Right lobe of liver (tissue), 6 donors: ENCODE results near the gene NFATC3. TPM values are rescaled to one million over a fixed set of nuclear protein-coding genes. Genes with fewer than 3 reads are reported as not detected.
"Not testable (repeated sequence)": the region's sequence is repeated elsewhere in the genome, so short reads cannot be mapped to it uniquely, and the experiment has no call there.

Source experiments
- ATAC-seq, 4 donors: fragments of 200-7000 bp; cut with Tn5 transposase; one replicate each; pipeline ENCODE4 v1.9.1; 2020; ENCODE audit warnings: mild to moderate bottlenecking in 4 of 4, moderate library complexity in 4 of 4
- DNase-seq, 3 donors: peaks; one replicate each; pipeline ENCODE4 v3.0.0-alpha.2; 2020
- H3K27ac ChIP-seq, 3 donors: fragments of 200-600 bp; one replicate each; pipeline ENCODE4 v1.8.0; 2022
- H3K27me3 ChIP-seq, 2 donors: fragments of 200-600 bp; one replicate each; pipeline ENCODE4 v1.8.0; 2022
- H3K36me3 ChIP-seq, 4 donors: fragments of 200-600 bp; sonication (generic) in 1 of 4; one replicate each; pipeline versions ENCODE4 v1.5.1 to v1.8.0; 2017 to 2022; ENCODE audit warnings: control low read depth in 1 of 4
- H3K4me1 ChIP-seq, 4 donors: fragments of 200-600 bp; sonication (generic) in 1 of 4; one replicate each; pipeline versions ENCODE4 v1.5.1 to v1.8.0; 2017 to 2022; ENCODE audit warnings: control low read depth in 1 of 4
- H3K4me3 ChIP-seq, 3 donors: fragments of 200-600 bp; one replicate each; pipeline ENCODE4 v1.8.0; 2022
- H3K9me3 ChIP-seq, 4 donors: fragments of 200-600 bp; sonication (generic) in 1 of 4; one replicate each; pipeline versions ENCODE4 v1.5.1 to v1.8.0; 2017 to 2022; ENCODE audit warnings: control low read depth in 1 of 4
- POLR2A ChIP-seq: fragments of 450-650 bp; IDR thresholded peaks from one replicate; pipeline ENCODE4 v1.6.1; 2017; ENCODE audit warnings: antibody characterized with exemption, mild to moderate bottlenecking
- WGBS: methylation state at CpG from one replicate; pipeline ENCODE4 v1.1.6; 2018; ENCODE audit warnings: low coverage, low lambda C conversion rate; ENCODE audit not compliant: insufficient coverage; ENCODE audit errors: missing lambda C conversion rate; 5-methylcytosine and 5-hydroxymethylcytosine counted together
- intact Hi-C, 2 donors: fragments of 100-400 bp; cut with DNase I; formaldehyde crosslinking; loops; one replicate each; pipeline versions ENCODE4 v1.11.2 to v1.14.1; 2022
- total RNA-seq, 6 experiments: library from RNA; depleted of rRNA in 2 of 6; stranded (reverse); fragments of >200 nt in 2 of 6; fragmentation: NEBNext Ultra II Directional in 3 of 6; extraction: Animal tissue kit (Norgen Biotek cat#: 25700) in 3 of 6; gene quantifications; one replicate each; pipeline versions ENCODE4 v1.1.0 to v1.2.4, GENCODE V29; 2016 to 2023
- TF ChIP-seq, protein P1 (sequence below), 4 donors: fragments of 200-600 bp in 3 of 4; fragments of 450-650 bp in 1 of 4; IDR thresholded peaks; one replicate each; pipeline versions ENCODE4 v1.5.1 to v1.8.0; 2016 to 2022; ENCODE audit warnings: antibody characterized with exemption in 4 of 4, mild to moderate bottlenecking in 2 of 4
- donor health status: DM: no; HTN: yes; CAD: no.
- donor health status: DM: no; HTN: no; CAD: no.
- donor health status: DM: no; HTN: no; CAD: no.
- donor health status: DM: no; HTN: yes; CAD: no.
- donor health status: DM: no; HTN: yes; CAD: no.

The NFATC3 gene
- total RNA-seq, 6 experiments from 2014 or later: 19.9 to 30.1 (median 25.1) TPM

DNA sequence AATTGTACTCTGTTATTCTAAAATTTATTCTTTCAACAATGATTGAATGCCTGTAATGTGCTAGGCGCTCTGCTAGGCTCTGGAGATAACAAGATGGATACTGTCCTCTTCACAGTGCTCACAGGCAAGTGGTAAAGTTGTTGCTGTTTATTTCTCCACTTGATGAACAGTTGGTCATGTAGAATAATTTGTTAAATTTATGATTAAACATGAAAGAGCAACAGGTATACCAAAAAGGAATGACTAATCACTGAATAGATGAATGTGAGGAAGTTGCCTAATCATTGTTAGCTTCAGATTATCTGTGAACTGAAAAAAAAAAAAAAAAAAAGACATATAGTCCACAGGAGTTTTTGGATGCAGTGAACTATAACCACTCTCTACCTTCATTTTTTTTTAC, 62.3 kb downstream of the NFATC3 start:
- Histone ChIP-seq H3K27me3 (no peaks in the 10 kb centered on the region), H3K9me3 (no peaks in the 10 kb centered on the region), H3K4me1 (peaks cover 0 to 19% (median 0%) of the 10 kb centered on the region in 4 donors), H3K27ac (no peak overlapping the region), H3K36me3 (no peaks in the 10 kb centered on the region), H3K4me3 (no peak overlapping the region)
- ATAC-seq (no peak), DNase-seq (no peak)
- 91% methylated on average over 1 of the region's 1 CpG for WGBS
- TF ChIP-seq POLR2A: no peak
- TF ChIP-seq, protein P1, sequence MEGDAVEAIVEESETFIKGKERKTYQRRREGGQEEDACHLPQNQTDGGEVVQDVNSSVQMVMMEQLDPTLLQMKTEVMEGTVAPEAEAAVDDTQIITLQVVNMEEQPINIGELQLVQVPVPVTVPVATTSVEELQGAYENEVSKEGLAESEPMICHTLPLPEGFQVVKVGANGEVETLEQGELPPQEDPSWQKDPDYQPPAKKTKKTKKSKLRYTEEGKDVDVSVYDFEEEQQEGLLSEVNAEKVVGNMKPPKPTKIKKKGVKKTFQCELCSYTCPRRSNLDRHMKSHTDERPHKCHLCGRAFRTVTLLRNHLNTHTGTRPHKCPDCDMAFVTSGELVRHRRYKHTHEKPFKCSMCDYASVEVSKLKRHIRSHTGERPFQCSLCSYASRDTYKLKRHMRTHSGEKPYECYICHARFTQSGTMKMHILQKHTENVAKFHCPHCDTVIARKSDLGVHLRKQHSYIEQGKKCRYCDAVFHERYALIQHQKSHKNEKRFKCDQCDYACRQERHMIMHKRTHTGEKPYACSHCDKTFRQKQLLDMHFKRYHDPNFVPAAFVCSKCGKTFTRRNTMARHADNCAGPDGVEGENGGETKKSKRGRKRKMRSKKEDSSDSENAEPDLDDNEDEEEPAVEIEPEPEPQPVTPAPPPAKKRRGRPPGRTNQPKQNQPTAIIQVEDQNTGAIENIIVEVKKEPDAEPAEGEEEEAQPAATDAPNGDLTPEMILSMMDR (IDR thresholded peaks at IDR 0.05): no peak
- intact Hi-C loops: no loop called here

DNA sequence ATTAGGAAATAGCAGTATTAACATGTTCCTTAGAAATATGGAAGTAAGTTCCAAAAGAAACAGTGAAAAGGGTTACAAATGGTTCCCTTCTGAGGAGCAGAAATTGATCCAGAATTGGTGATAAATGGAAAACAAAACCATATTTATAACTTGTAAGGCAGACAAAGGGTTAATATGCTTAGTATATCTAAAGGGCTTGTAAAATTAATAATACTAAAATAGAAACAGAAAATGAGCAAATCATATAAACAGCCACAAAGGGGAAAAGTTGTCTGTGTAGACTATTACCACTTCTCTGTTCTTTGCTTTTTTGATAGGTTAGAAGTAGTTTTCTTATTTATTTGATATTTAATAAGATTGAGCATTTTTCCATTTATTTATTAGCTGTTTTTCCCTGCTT, 64.4 kb downstream of the NFATC3 start:
- intact Hi-C loops: no loop called here
- Histone ChIP-seq H3K4me3 (no peak overlapping the region), H3K9me3 (no peaks in the 10 kb centered on the region), H3K4me1 (peaks cover 0 to 19% (median 0%) of the 10 kb centered on the region in 4 donors), H3K27me3 (no peaks in the 10 kb centered on the region), H3K36me3 (no peaks in the 10 kb centered on the region), H3K27ac (no peak overlapping the region)
- TF ChIP-seq, protein P1 (IDR thresholded peaks at IDR 0.05): no peak
- no peak for TF ChIP-seq POLR2A
- DNase-seq (no peak), ATAC-seq (no peak)

DNA sequence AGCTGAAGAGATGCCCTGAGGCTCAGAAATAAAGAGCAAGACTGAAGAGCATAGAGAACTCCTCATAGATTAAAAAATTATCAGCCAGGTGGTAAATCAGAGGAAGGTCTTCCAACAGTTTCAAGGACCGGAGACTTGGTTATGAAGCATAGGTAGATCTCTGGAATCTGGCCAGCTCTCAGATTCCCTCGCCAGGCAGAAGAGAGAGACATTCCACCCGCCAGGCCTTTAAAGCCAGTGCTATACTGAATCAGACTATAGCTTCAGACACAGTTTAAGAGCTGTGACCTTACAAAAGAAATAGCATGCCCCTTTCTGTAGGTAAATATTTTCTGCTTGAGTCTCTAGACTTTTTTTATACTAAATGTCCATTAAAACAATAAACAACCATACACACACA, 70.3 kb downstream of the NFATC3 start:
- WGBS: 93% methylated on average over 3 of the region's 3 CpGs
- no peaks in the 10 kb centered on the region for H3K9me3 ChIP-seq
- DNase-seq (no peak), ATAC-seq (no peak)
- intact Hi-C loops: no loop called here
- H3K27me3 ChIP-seq: no peaks in the 10 kb centered on the region
- no peaks in the 10 kb centered on the region for H3K4me1 ChIP-seq
- no peak overlapping the region for H3K27ac ChIP-seq
- H3K4me3 ChIP-seq: no peak overlapping the region
- peaks cover 0 to 18% (median 8%) of the 10 kb centered on the region in 4 donors for H3K36me3 ChIP-seq
- TF ChIP-seq, protein P1 (IDR thresholded peaks at IDR 0.05): no peak
- TF ChIP-seq POLR2A: no peak

DNA sequence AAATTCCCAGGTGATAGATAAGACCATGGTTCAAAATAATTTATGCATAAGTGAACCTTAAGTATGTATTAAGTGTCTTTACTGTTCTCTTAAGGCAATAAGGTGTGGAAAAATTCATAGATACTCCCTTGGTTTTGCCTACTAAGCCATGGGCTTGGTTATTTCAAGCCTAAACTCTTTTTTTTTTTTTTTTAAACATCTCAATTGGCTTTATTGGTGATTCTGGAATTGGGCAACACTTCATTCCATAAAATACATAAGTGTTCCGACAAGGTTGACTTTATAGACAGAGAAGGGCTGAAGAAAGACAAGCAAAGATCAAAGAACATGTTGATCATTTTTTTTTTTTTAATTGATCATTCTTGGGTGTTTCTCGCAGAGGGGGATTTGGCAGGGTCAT, 77.2 kb downstream of the NFATC3 start:
- no peak for TF ChIP-seq POLR2A
- TF ChIP-seq, protein P1 (IDR thresholded peaks at IDR 0.05): no peak
- Histone ChIP-seq H3K9me3 (no peaks in the 10 kb centered on the region), H3K27me3 (no peaks in the 10 kb centered on the region), H3K27ac (no peak overlapping the region), H3K36me3 (peaks cover 0 to 37% (median 8%) of the 10 kb centered on the region in 4 donors), H3K4me1 (no peaks in the 10 kb centered on the region), H3K4me3 (no peak overlapping the region)
- ATAC-seq: no peak
- no peak for DNase-seq
- intact Hi-C loops: no loop called here
- WGBS: 56% methylated on average over 2 of the region's 2 CpGs

DNA sequence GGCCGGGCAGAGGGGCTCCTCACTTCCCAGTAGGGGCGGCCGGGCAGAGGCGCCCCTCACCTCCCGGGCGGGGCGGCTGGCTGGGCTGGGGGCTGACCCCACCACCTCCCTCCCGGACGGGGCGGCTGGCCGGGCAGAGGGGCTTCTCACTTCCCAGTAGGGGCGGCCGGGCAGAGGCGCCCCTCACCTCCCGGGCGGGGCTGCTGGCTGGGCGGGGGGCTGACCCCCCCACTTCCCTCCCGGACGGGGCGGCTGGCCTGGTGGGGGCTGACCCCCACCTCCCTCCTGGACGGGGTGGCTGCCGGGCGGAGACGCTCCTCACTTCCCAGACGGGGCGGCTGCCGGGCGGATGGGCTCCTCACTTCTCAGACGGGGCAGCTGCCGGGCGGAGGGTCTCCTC, 78.1 kb downstream of the NFATC3 start:
- intact Hi-C loops, H3K4me1 ChIP-seq, DNase-seq, H3K9me3 ChIP-seq, H3K27ac ChIP-seq, H3K4me3 ChIP-seq, ATAC-seq, H3K27me3 ChIP-seq: not testable (repeated sequence)
- WGBS: no CpG with 5 or more reads among the region's 31 CpGs
- H3K36me3 ChIP-seq: peaks cover 0 to 34% (median 6%) of the 10 kb centered on the region in 4 donors
